ENCODE data around the gene LAPTM4A.

Gene LAPTM4A

DNA sequence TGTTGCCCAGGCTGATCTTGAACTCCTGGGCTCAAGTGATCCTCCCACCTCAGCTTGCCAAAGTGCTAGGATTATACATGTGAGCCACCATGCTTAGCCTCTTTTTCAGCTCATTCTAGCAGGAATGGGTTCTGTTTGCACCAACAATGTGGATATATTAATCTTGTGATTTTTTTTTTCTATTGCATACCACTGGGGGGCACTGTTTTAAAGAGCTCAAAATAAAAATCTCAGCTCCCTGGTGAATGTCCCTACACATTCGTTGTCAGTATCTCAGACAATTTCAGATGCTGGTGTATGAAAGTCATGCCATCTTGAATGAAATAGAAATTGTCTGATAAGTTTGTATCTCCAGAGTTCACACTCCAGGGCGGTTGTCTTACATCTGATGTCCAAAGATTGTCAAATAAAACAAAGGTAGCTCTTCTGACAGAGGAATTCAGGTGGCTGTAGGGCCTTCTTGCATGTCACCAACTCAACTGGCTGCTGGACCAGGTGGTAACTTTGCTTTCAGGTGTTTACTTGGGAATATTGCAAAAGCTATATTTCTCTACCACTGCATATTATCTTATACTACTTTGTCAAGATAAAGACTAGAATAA lies 35.8 kb downstream of the LAPTM4A start:
- peak; percentile 21 for DNase-seq

DNA sequence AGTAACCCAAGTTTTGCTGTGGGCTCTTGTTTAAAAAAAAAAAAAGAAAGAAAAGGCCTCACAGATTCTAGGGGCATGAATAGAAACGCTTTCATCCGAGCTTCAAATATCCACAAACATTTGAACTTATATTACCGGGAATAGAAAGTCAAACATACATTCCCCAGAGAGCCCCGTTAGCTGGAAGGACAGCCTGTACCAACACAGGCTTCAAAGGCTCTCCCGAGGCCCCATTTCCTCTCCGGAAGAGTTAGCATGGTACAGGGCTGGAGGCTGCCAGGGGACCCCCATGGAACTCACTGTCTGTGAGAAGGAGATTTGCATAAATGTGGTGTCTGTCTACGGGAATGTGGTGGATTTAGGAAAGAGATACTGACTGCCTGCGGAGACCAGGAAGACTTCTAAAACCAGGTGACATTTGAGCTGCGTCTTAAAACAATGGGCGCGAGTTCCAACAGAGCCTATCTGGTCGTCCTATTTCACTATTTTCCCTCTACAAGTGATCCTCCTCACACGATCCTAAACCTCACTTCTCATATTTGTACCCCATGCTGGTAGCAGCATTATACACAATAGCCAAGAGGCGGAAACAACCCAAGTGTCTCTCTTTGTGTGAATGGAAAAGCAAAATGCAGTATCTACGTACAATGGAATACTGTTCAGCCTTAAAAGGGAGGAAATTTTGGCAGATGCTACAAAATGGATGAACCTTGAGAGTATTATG lies 38.1 kb downstream of the LAPTM4A start:
- no peak for DNase-seq

DNA sequence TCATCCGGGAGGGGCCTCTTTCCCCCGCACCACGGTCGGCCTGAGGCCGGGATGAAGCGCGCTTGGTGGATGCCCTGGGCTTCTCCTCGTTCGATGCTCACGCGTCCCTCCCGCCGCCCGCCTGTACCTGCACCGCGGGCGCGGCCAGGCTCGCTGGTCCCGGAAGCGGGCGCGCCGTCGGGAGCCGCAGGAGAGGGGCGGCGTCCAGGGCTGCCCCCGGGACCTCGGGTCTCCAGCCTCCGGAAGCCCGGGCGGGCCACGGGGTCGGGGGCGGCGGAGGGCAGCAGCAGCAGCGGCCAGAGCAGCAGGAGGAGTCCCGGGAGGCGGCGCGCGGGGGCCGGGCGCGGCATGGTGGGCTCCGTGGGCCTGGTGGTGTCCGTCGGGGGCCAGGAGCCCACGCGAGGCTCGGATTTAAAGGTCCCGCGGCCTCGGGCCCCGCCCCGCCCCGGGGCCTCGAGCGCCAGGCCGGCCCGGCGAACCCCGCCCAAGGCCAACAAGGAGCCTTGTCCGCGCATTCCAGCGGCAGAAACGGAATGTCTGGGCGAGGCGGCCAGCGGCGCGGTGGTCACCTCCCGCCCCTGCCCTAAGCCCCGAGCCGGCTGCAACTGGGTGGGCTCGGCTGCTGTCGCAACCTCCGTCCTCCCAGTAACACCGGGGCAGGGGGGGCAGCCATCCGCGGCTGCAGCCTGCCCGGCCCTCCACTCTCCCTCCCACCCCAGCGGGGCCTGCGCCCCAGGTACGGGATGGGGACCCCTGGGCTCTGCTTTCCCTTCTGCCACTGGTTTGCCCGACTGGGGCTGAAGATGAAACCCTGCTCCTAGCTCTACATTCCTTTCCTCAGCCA lies 38.9 kb downstream of the LAPTM4A start, which contains the start of gene MATN3:
Gene MATN3, minus strand, starts transcription at position 387 of the 844 bp plus-strand sequence. Its CDS starts 37 bp downstream, at position 350.
- no peak for DNase-seq

DNA sequence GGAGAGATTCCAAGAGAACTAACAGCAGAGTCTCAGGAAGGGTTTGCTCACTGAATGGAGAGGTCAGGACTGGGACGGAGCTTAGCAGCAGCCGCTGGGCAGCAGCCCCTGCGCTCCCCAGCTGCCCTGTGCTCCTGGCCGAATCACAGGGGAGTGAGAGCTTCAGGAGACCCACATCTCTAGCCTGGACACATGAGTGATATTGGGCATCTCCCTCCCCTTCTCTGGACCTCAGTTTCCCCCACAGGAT lies 39.5 kb downstream of the LAPTM4A start:
- DNase-seq: no peak

DNA sequence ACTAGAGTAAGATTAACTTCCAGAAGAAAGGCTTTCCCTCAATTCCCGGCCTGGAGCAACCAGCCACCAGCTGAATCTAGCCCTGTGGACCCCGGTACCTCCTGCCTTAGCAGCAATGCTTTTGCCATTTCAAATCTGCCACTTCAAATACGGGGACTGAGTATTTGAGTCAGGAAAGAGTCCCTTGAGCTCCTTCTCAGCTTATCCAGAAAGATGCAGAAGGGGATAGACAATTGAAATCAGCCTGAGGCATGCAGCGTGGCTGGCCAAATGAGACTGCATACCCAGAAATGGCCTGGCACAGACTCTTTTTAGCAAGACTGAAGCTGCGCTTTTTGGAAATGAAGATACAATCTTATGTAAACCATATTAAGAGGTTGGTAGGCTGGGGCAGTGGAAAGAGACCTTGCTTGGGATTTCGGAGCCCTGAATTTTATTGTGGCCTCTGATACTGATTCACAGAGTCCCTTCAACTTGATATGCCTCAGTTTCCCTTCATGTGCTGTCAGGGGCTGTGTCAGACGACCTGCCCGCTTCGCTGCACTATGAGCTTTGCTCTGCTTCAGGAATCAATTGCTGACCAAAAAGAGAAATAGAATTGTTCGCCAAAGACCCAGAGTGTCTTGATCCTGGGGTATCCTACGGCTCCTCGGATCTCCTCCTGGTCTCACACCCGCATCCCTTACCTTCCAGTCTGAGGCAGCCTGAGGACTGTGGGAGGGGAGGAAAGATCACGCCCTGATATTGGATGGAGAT lies 40.0 kb downstream of the LAPTM4A start:
- no peak for DNase-seq

DNA sequence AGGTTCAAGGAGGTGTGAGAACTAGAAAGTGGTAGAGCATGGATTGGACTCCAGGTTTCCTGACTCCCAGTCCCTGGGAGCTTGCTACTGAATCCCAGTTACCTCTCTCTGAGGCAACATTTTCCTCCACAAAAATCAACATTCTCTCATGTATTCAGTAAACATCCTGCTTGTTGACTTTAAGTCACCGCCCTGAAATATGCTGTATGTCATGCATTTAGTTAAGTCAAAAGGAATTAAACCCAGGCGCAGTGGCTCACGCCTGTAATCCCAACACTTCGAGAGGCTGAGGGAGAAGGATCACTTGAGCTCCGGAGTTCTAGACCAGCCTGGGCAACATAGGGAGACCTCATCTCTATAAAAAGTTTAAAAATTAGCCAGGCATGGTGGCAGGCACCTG lies 42.7 kb downstream of the LAPTM4A start:
- DNase-seq: no peak

DNA sequence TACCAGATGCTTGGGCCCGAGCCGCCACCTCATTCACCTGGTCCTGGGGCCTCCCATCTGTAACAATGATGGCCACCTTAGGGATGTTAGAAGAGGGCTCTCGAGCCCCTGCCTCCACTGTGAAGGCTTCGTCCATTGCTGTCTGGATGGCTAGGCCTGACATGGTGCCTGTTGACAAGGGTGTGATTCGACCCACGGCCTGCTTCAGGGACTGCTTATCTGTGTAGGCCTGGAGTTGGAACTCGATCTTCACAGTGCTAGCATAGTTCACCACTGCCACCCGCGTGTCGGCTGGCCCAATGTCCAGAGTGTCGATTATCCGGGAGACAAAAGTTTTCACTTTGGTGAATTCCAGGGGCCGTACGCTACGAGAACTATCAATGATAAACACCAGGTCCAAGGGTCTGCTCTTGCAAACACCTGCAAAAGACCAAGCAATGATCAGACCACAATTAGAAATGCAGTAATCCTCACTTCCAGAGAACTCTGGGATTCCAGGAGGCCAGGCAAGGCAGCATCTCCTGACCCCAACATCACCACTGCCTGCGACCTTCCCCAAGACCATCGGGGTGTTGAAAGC lies 45.4 kb downstream of the LAPTM4A start:
- no peak for DNase-seq

DNA sequence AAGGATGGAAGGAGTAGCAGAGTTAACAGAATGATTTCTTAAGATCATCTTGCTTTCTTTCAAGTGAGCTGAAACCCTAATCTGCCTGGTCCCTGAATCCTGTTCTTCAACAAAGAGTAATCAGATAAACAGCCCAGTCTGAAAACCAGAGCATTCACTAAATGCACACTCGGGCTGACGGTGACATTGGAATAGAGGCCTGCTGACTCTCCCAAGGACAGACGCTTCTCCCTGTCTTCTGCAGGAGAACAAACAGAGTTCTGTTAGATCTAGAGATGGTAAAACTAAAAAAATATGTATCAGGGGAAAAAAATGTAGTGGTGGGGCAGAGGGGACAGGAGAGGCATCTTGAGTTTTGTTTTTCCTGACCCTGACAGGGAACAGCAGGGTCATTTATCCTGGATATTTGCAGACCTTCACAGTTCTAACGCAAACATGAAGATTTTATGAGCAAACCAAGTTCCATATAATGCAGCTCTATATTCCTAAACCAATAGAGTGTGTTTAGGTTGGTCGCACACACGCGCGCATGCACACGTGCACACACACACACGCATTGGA lies 46.3 kb downstream of the LAPTM4A start:
- DNase-seq: no peak

DNA sequence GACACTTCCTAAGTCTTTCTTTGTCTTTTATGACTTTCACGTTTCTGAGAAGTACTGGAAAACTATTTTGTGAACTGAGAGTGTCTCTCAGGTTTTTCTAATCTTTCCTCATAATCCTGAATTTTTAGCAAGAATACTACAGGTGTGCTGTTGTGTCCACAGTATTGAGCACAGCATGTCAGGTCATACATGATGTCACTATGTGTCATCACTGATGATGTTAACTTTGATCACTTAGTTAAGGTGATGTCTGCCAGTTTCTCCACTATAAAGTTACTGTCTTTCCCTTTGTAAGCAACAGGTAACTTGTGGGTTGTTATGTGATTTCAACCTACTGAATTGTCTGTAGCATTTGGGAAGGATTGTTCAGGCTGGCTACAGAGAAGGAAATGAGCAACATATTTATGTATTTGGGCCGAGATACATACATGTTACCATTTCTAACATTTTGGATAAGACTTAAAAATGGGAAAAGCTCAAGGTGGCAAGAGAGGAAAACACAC lies 50.0 kb downstream of the LAPTM4A start:
- DNase-seq: no peak

DNA sequence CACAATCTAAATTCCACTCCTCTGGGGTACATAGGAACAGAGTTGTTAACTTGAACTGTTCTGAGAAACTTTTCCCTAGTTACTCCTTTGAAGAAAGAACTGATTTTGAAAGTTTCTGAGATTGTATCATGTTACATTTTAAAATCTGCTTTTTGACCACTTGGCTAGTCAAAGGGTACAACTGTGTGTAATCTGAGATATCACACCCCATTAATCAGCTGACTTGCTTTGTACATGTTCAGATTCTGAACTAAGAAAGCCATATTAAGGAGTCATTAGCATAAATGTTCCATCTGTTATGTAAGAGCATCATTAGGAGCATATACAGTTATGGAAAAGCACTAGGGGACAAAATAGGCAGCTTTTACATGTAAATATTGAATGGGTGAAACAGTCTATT lies 57.7 kb downstream of the LAPTM4A start:
- no peak for DNase-seq

DNA sequence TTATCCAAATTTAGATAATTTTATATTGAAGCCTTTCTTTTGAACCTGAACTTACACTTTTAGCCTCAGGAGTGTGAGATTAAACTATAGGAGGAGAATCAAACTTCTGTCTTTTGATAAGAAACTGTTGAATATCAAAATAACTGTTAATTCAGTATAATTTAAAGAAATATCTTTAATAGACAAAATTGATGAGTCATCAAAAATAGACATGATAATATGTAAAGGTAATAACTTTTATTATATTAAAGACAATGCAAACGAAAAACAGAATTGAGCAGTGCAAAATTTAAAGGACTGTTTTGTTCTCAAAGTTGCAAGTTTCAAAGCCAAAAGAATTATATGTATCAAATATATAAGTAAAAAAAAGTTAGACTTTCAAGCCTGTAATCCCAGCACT lies 59.5 kb downstream of the LAPTM4A start:
- no peak for DNase-seq

DNA sequence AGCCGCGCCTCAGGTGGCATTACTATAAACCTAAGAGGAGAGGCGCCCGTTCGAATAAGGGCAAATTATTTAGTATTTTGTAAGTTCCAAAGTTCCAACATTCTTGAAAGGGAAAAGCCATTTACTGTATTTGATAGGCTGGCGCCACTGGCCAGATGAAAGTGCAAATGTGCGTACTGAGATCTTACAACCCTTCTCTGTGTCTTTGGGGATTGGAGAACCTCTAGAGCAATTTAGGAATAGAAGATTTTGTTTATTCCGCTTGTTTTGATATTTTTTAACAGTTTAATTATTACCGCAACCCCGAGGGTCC lies 61.1 kb downstream of the LAPTM4A start:
- no peak for DNase-seq

DNA sequence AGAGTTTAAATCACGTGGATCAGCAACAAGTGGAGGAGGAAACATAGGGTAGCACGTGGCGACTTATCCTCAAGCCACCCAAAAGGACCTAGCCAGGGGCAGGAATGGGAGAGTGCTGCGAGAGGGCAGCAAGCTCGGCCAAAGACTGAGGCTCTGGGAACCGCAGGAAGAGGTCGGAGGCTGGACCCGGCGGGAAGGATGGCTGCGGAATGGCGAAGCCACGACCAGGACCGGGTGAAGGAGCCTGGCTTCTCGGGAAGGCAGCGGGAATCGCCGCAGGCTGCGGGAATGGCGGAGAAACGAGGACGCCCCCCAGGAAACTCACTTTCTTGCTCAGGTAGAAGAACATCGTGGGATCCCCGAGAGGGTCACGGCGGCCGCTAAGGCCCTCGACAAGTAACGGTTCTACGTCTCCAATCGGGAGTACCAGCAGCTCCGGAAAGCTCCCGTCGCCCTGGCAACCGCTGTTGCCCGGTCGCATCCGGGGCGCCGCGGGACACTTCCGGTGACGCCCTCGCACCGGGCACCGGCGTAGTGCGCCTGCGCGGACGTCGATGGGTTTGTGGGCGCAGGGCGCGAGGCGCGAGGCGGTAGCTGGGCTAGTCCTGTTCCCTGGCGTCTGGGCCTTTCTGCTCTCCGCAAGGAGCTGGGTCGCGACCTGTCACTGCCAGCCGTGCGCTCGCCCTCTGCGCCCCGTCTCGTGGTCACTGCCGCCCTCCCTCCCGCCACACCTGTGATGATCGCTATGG lies 61.6 kb downstream of the LAPTM4A start, which contains the start of gene WDR35:
Gene WDR35, minus strand, starts transcription at position 439 of the 749 bp plus-strand sequence. Its CDS starts 90 bp downstream, at position 349.
- DNase-seq: peak; percentile 77

DNA sequence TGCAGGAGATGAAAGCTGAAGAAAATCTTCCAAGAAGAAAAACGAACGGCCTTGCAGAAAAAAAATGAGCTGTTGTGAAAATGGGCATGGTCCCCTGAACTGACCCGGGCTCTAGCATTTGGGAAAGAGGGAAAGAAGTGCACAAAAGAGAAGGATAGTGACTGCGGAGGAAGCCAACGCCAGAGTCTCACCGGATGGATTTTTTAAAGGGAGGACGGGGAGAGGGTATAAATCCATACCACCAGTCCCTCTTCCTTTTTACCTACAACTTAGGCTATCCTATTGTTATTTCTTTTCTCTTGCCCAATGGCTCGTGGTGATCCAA lies 62.1 kb downstream of the LAPTM4A start:
- DNase-seq: no peak

DNA sequence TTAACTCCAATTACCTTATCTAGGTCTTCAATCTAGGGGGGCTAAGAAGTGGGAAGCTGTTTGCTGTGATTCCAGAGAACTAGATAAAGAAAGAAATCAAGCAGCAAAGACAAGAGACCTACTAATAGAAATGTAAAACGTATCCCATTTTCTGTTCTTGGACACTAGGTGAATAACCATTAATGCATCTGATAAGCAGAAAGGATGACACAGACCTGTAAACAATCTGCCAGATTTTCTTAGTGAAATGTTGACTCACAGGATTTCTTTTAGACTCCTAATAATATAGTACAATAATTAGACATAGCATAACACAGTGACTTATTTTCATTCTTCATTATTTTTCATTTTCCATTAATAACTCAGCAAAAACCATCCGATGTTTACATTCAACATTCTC lies 62.8 kb downstream of the LAPTM4A start:
- DNase-seq: no peak

DNA sequence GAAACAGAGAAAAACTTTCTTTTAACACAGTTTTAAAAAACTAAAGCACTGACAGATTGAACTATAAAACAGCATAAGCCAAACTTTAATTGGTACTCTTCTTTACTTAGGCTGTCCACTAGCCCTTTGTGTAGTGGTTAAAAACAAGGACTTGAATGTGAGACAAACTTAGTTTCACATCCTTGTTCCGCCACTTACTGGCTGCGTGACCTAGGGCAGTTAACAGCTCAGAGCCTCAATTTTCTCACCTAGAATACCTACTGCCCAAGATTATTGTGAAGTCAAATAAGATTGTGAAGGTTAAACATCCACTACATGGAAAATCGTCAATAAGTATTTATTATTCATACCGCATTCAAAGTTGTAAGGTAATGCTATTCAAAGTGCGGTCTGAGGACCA lies 63.5 kb downstream of the LAPTM4A start:
- DNase-seq: no peak
